ENCODE data around the gene TPK1.
"Not testable (repeated sequence)": the region's sequence is repeated elsewhere in the genome, so short reads cannot be mapped to it uniquely, and the experiment has no call there.

TPK1 gene

GRCh38 chr7:144629598-144629997 is 206.3 kb downstream of the TPK1 start:
- DNase-seq (ENCODE audit: low read depth) = no peak

- no peak for DNase-seq (ENCODE audit: low read depth)
These were observed 206.8 kb downstream of the TPK1 start for GRCh38 chr7:144629011-144629410.

- DNase-seq (ENCODE audit: low read depth) = no peak
These were observed 207.7 kb downstream of the TPK1 start for GRCh38 chr7:144628176-144628575.

GRCh38 chr7:144622745-144623144 is 213.1 kb downstream of the TPK1 start:
- no peak for DNase-seq (ENCODE audit: low read depth)

- peak; percentile 28 for DNase-seq (ENCODE audit: low read depth)
These were observed 229.6 kb downstream of the TPK1 start for GRCh38 chr7:144606261-144606660.

GRCh38 chr7:144596953-144597352 is 238.9 kb downstream of the TPK1 start:
- no peak for DNase-seq (ENCODE audit: low read depth)

GRCh38 chr7:144594580-144594979 is 241.3 kb downstream of the TPK1 start:
- no peak for DNase-seq (ENCODE audit: low read depth)

GRCh38 chr7:144588559-144589051 is 247.2 kb downstream of the TPK1 start:
- no peak for DNase-seq (ENCODE audit: low read depth)

- no peak for DNase-seq (ENCODE audit: low read depth)
These were observed 248.2 kb downstream of the TPK1 start for GRCh38 chr7:144587701-144588100.

DNA sequence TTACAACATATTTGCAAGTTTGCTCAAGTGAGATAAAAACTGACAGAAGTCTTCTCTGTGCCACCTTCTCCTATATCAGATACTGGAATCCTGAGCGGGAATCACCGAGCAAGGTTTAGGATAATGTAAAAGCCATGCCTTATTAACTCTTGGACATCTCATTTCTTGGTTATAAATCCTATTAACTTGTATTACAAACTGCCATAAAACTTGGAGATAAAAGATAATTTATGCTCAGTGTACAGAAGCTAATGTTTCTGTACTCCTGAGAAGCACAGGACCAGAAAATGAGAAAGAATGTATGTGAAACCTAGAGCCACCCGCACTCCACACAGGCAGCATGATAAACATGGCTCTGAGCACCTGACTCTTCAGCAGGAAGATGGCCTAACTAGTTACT is 251.1 kb downstream of the TPK1 start:
- no peak for DNase-seq (ENCODE audit: low read depth)

GRCh38 chr7:144579687-144580086 is 256.2 kb downstream of the TPK1 start:
- DNase-seq (ENCODE audit: low read depth) = no peak

DNA sequence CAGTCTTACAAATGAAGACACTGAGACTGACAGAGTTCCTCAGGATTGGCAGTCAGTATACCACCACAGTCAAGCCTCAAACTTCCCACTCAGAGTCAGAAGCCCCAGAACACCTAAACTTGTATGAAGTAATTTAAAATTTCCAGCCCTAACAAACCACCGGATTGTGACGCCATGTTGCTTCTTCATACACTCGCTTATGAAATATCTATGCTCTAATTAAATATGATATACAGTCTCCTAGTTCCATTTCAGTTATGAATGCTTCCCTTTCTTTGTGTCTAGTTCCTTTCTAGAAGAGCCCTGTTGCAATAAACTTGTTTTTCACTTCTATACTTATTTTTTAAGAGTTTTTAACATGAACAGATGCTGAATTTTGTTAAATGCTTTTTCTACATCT is 260.4 kb downstream of the TPK1 start:
- no peak for DNase-seq (ENCODE audit: low read depth)

DNA sequence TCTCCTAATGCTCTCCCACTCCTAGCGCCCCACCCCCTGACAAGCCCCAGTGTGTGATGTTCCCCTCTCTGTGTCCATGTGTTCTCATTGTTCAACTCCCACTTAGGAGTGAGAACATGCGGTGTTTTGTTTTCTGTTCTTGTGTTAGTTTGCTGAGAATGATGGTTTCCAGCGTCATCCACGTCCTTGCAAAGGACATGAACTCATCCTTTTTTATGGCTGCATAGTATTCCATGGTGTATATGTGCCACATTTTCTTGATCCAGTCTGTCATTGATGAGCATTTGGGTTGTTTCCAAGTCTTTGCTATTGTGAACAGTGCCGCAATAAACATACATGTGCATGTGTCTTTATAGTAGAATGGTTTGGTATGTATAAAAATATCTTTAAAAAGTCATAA is 261.1 kb downstream of the TPK1 start:
- DNase-seq (ENCODE audit: low read depth) = not testable (repeated sequence)

DNA sequence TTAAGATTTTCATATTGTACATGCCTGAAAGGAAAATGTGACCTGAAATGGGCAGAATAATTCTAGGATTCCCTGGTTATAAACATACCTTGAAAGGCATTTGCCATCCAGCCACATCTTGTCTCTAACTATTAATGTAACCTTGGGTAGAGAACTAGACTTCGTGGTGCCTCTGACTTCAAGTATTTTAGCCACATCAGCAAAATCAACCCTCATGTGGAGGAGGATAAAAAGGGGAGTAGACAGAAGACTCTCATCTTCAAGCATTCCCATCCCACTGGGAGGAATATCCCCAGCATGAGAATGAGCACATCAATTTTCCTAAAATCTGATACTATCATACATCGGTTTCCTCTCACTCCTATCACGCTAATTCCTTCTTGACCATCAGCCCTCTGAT is 267.6 kb downstream of the TPK1 start:
- DNase-seq (ENCODE audit: low read depth) = no peak

- DNase-seq (ENCODE audit: low read depth) = no peak
These were observed 270.3 kb downstream of the TPK1 start for GRCh38 chr7:144565586-144565985.

- DNase-seq (ENCODE audit: low read depth) = no peak
These were observed 286.0 kb downstream of the TPK1 start for GRCh38 chr7:144549861-144550260.

- DNase-seq (ENCODE audit: low read depth) = no peak
These were observed 287.3 kb downstream of the TPK1 start for GRCh38 chr7:144548556-144548955.

DNA sequence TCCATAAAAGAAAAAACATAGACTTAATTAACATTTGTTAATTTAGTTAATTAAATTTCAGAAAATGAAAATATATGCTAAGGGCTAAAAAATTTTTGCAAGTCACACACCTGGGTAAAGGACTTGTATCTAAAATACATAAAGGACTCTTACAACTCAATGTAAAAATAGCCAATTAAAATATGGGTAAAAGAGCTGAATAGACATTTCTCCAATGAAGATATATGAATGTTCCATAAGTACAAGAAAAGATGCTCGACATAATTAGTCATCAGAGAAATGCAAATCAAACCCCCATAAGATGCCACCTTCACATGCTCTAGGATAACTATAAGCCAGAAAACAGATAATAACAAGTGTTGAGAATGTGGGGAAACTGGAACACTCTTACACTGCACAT is 288.0 kb downstream of the TPK1 start:
- DNase-seq (ENCODE audit: low read depth) = no peak

GRCh38 chr7:144546782-144547181 is 289.1 kb downstream of the TPK1 start:
- no peak for DNase-seq (ENCODE audit: low read depth)

- no peak for DNase-seq (ENCODE audit: low read depth)
These were observed 290.5 kb downstream of the TPK1 start for GRCh38 chr7:144545330-144545729.

DNA sequence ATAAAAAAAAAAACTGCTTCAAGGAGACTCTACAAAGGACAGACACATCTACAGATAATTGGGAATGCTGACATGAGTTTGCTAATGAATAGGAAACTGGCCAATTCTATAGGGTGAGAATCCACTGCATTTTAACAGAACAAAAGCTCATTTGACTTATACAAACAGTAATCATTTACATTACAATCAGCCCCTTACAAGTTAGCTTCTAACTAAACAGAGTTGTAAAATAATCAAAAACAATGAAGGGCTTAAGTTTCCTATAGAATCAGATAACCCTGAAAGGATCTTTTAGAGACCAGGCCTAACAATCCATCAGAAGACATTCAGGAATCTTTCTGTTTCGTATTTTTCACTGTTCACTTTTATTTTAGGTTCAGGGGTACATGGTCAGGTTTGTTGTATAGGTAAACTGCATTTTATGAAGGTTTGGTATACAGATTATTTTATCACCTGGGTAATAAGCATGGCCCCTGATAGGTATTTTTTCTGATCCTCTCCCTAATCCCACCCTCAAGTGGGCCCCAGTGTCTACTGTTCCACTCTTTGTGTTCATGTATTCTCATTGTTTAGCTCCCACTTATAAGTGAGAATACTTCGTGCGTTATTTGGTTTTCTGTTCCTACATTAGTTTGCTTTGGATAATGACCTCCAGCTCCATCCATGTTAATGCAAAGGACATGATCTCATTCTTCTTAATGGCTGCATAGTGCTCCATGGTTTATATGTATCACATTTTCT is 301.0 kb downstream of the TPK1 start:
- DNase-seq (ENCODE audit: low read depth) = no peak

GRCh38 chr7:144534196-144534595 is 301.7 kb downstream of the TPK1 start:
- DNase-seq (ENCODE audit: low read depth) = peak; percentile 4

GRCh38 chr7:144531181-144531580 is 304.7 kb downstream of the TPK1 start:
- DNase-seq (ENCODE audit: low read depth) = no peak

- no peak for DNase-seq (ENCODE audit: low read depth)
These were observed 306.5 kb downstream of the TPK1 start for GRCh38 chr7:144529269-144529926.

All from iris pigment epithelial cell (primary cell).